ENCODE data around the gene PCDHGA3. TPM values are rescaled to one million over a fixed set of nuclear protein-coding genes. Genes with fewer than 3 reads are reported as not detected.
"Not testable (repeated sequence)": the region's sequence is repeated elsewhere in the genome, so short reads cannot be mapped to it uniquely, and the experiment has no call there.

Gene PCDHGA3
- total RNA-seq, 1 donor from 2014 or later, result 10.4 TPM

- peak; percentile 75 for DNase-seq
- Mint-ChIP-seq H3K4me3 (ENCODE audit: unreplicated experiment) (peak overlapping the region; percentile 96), H3K27ac (ENCODE audit: unreplicated experiment) (peak overlapping the region; percentile 99), H3K27me3 (ENCODE audit: unreplicated experiment) (peaks cover 7% of the 10 kb centered on the region), H3K36me3 (ENCODE audit: unreplicated experiment) (peaks cover 45% of the 10 kb centered on the region), H3K4me1 (ENCODE audit: low read depth, unreplicated experiment) (no peaks in the 10 kb centered on the region), H3K9me3 (ENCODE audit: unreplicated experiment) (peaks cover 8% of the 10 kb centered on the region)
- peak; percentile 47 for TF ChIP-seq CTCF (IDR thresholded peaks at IDR 0.05; ENCODE audit: partially characterized antibody, unreplicated experiment)
Measured at GRCh38 chr5:141326088-141326854, 17.4 kb upstream of the PCDHGA3 start.

- Mint-ChIP-seq H3K36me3 (ENCODE audit: unreplicated experiment) (peaks cover 58% of the 10 kb centered on the region), H3K4me3 (ENCODE audit: unreplicated experiment) (no peak overlapping the region), H3K4me1 (ENCODE audit: low read depth, unreplicated experiment) (no peaks in the 10 kb centered on the region), H3K27ac (ENCODE audit: unreplicated experiment) (no peak overlapping the region), H3K27me3 (ENCODE audit: unreplicated experiment) (peaks cover 8% of the 10 kb centered on the region), H3K9me3 (ENCODE audit: unreplicated experiment) (peaks cover 6% of the 10 kb centered on the region)
- no peak for TF ChIP-seq CTCF (IDR thresholded peaks at IDR 0.05; ENCODE audit: partially characterized antibody, unreplicated experiment)
- DNase-seq, result no peak
Measured at GRCh38 chr5:141328231-141328630, 15.4 kb upstream of the PCDHGA3 start.

GRCh38 chr5:141330299-141331080, 13.1 kb upstream of the PCDHGA3 start, which contains the start of gene PCDHGA1:
Gene PCDHGA1, plus strand, starts transcription at chr5:141330514.
- H3K36me3 Mint-ChIP-seq (ENCODE audit: unreplicated experiment), result peaks cover 64% of the 10 kb centered on the region
- peaks cover 10% of the 10 kb centered on the region for H3K9me3 Mint-ChIP-seq (ENCODE audit: unreplicated experiment)
- no peak within 1 kb of the TSS for H3K4me3 Mint-ChIP-seq (ENCODE audit: unreplicated experiment)
- H3K27me3 Mint-ChIP-seq (ENCODE audit: unreplicated experiment), result peaks cover 8% of the 10 kb centered on the region
- TF ChIP-seq CTCF (IDR thresholded peaks at IDR 0.05; ENCODE audit: partially characterized antibody, unreplicated experiment), result no peak
- H3K27ac Mint-ChIP-seq (ENCODE audit: unreplicated experiment), result no peak within 1 kb of the TSS
- DNase-seq, result no peak
- H3K4me1 Mint-ChIP-seq (ENCODE audit: low read depth, unreplicated experiment), result no peaks in the 10 kb centered on the region

DNA sequence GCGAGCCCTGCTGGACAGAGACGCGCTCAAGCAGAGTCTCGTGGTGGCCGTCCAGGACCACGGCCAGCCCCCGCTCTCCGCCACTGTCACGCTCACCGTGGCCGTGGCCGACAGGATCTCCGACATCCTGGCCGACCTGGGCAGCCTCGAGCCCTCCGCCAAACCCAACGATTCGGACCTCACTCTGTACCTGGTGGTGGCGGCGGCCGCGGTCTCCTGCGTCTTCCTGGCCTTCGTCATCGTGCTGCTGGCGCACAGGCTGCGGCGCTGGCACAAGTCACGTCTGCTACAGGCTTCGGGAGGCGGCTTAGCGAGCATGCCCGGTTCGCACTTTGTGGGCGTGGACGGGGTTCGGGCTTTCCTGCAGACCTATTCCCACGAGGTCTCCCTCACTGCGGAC, 11.1 kb upstream of the PCDHGA3 start:
- H3K27me3 Mint-ChIP-seq (ENCODE audit: unreplicated experiment); H3K4me3 Mint-ChIP-seq (ENCODE audit: unreplicated experiment); DNase-seq; H3K27ac Mint-ChIP-seq (ENCODE audit: unreplicated experiment); H3K9me3 Mint-ChIP-seq (ENCODE audit: unreplicated experiment); H3K4me1 Mint-ChIP-seq (ENCODE audit: low read depth, unreplicated experiment): not testable (repeated sequence)
- peaks cover 62% of the 10 kb centered on the region for H3K36me3 Mint-ChIP-seq (ENCODE audit: unreplicated experiment)

- DNase-seq, result no peak
- peaks cover 19% of the 10 kb centered on the region for H3K9me3 Mint-ChIP-seq (ENCODE audit: unreplicated experiment)
- peaks cover 3% of the 10 kb centered on the region for H3K27me3 Mint-ChIP-seq (ENCODE audit: unreplicated experiment)
- no peak within 1 kb of the TSS for H3K27ac Mint-ChIP-seq (ENCODE audit: unreplicated experiment)
- H3K4me3 Mint-ChIP-seq (ENCODE audit: unreplicated experiment), result no peak within 1 kb of the TSS
- no peaks in the 10 kb centered on the region for H3K4me1 Mint-ChIP-seq (ENCODE audit: low read depth, unreplicated experiment)
- peaks cover 53% of the 10 kb centered on the region for H3K36me3 Mint-ChIP-seq (ENCODE audit: unreplicated experiment)
- no peak for TF ChIP-seq CTCF (IDR thresholded peaks at IDR 0.05; ENCODE audit: partially characterized antibody, unreplicated experiment)
Measured at GRCh38 chr5:141338538-141339306, 4.9 kb upstream of the PCDHGA3 start, which contains the start of gene PCDHGA2. Gene PCDHGA2, plus strand, starts transcription at chr5:141338760.

DNA sequence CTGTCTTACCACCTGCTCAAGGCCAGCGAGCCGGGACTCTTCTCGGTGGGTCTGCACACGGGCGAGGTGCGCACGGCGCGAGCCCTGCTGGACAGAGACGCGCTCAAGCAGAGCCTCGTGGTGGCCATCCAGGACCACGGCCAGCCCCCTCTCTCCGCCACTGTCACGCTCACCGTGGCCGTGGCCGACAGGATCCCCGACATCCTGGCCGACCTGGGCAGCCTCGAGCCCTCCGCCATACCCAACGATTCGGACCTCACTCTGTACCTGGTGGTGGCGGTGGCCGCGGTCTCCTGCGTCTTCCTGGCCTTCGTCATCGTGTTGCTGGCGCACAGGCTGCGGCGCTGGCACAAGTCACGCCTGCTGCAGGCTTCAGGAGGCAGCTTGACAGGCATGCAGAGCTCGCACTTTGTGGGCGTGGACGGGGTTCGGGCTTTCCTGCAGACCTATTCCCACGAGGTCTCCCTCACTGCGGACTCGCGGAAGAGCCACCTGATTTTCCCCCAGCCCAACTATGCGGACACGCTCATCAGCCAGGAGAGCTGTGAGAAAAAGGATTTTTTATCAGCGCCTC, 2.8 kb upstream of the PCDHGA3 start:
- not testable (repeated sequence) for DNase-seq; H3K4me1 Mint-ChIP-seq (ENCODE audit: low read depth, unreplicated experiment); H3K27me3 Mint-ChIP-seq (ENCODE audit: unreplicated experiment); H3K4me3 Mint-ChIP-seq (ENCODE audit: unreplicated experiment); H3K27ac Mint-ChIP-seq (ENCODE audit: unreplicated experiment)
- Mint-ChIP-seq H3K36me3 (ENCODE audit: unreplicated experiment) (peaks cover 62% of the 10 kb centered on the region), H3K9me3 (ENCODE audit: unreplicated experiment) (peaks cover 24% of the 10 kb centered on the region)
